Activated B cell treated with CpG ODN at 0.5 μM for 24 hours (primary cell): ENCODE data around the gene RABAC1. TPM values are rescaled to one million over a fixed set of nuclear protein-coding genes. Genes with fewer than 3 reads are reported as not detected.

Experiments used
- ATAC-seq: fragments of 200-7000 bp; cut with Tn5 transposase; one replicate; pipeline ENCODE4 v1.10.0; 2021; ENCODE audit warnings: low read depth, mild to moderate bottlenecking, moderate library complexity
- CTCF ChIA-PET: fragments of 350-600 bp; sonication (Branson Sonifier 250); formaldehyde crosslinking; loops from one replicate; lab custom pipeline; 2021; ENCODE audit warnings: antibody characterized with exemption; lab: Charles Lee
- POLR2A ChIA-PET: fragments of 350-600 bp; sonication (Branson Sonifier 250); formaldehyde crosslinking; loops from one replicate; lab custom pipeline; 2021; ENCODE audit warnings: antibody characterized with exemption; lab: Charles Lee
- DNase-seq: peaks from one replicate; pipeline ENCODE4 v3.0.0; 2022
- H3K27ac Mint-ChIP-seq: one replicate; pipeline ENCODE4 v1.8.0; 2020; ENCODE audit warnings: mixed read lengths
- H3K27me3 Mint-ChIP-seq: one replicate; pipeline ENCODE4 v1.8.0; 2021; ENCODE audit warnings: mixed read lengths
- H3K36me3 Mint-ChIP-seq: one replicate; pipeline ENCODE4 v1.8.0; 2021; ENCODE audit warnings: low read depth, mixed read lengths
- H3K4me1 Mint-ChIP-seq: one replicate; pipeline ENCODE4 v1.8.0; 2021; ENCODE audit warnings: mixed read lengths
- H3K4me3 Mint-ChIP-seq: one replicate; pipeline ENCODE4 v1.8.0; 2020; ENCODE audit warnings: mild to moderate bottlenecking, mixed read lengths
- H3K9me3 Mint-ChIP-seq: one replicate; pipeline ENCODE4 v1.8.0; 2020; ENCODE audit warnings: mixed read lengths
- CTCF ChIP-seq: fragments of 200-600 bp; IDR thresholded peaks from one replicate; pipeline ENCODE4 v1.8.0; 2022; ENCODE audit warnings: antibody characterized with exemption, mild to moderate bottlenecking
- intact Hi-C: fragments of 100-400 bp; cut with micrococcal nuclease; formaldehyde crosslinking; loops from one replicate; pipeline ENCODE4 v1.15.1; 2024
- total RNA-seq: library from RNA; stranded (reverse); gene quantifications from 2 replicates; pipeline ENCODE4 v1.2.3, GENCODE V29; 2022

Gene RABAC1
- total RNA-seq, 1 donor from 2014 or later: 102 TPM

- TF ChIP-seq CTCF: no peak
- intact Hi-C loops: no loop called here
- DNase-seq: no peak
- Mint-ChIP-seq H3K27me3 (peaks cover 14% of the 10 kb centered on the region), H3K27ac (no peak overlapping the region), H3K9me3 (no peaks in the 10 kb centered on the region), H3K4me3 (no peak overlapping the region), H3K36me3 (no peaks in the 10 kb centered on the region), H3K4me1 (peaks cover 38% of the 10 kb centered on the region)
- ATAC-seq: no peak
- ChIA-PET POLR2A (no interaction called here), CTCF (no interaction called here)
Observed at GRCh38 chr19:41925208-41926003, 33.7 kb downstream of the RABAC1 start.

GRCh38 chr19:41924151-41925145 lies 34.7 kb downstream of the RABAC1 start:
- Mint-ChIP-seq H3K36me3 (no peaks in the 10 kb centered on the region), H3K4me1 (peaks cover 28% of the 10 kb centered on the region), H3K27me3 (peaks cover 14% of the 10 kb centered on the region), H3K27ac (no peak overlapping the region), H3K9me3 (no peaks in the 10 kb centered on the region), H3K4me3 (no peak overlapping the region)
- DNase-seq (no peak), ATAC-seq (no peak)
- ChIA-PET CTCF (no interaction called here), POLR2A (interaction anchor here (0.5 kb wide), 1 partner anchor 43 kb away, joined by 4 read pairs; no protein-coding TSS in a partner anchor)
- intact Hi-C loops: no loop called here
- TF ChIP-seq CTCF: no peak

- ATAC-seq (no peak), DNase-seq (no peak)
Observed at GRCh38 chr19:41923045-41923788, 35.9 kb downstream of the RABAC1 start.

GRCh38 chr19:41922585-41922984 lies 36.5 kb downstream of the RABAC1 start:
- Mint-ChIP-seq H3K4me1 (peaks cover 20% of the 10 kb centered on the region), H3K27ac (no peak overlapping the region), H3K9me3 (no peaks in the 10 kb centered on the region), H3K27me3 (peaks cover 14% of the 10 kb centered on the region), H3K36me3 (no peaks in the 10 kb centered on the region), H3K4me3 (no peak overlapping the region)
- POLR2A ChIA-PET: interaction anchor here (0.7 to 2.3 kb wide), 2 partner anchors 11 to 1829 kb away, joined by 3 to 7 read pairs; no protein-coding TSS in a partner anchor
- DNase-seq: no peak
- intact Hi-C loops: no loop called here
- ATAC-seq: no peak
- TF ChIP-seq CTCF: no peak
- CTCF ChIA-PET: no interaction called here

More at GRCh38 chr19:41923045-41923788, 35.9 kb downstream of the RABAC1 start:
- H3K4me3 Mint-ChIP-seq: peak overlapping the region; percentile 40
- ChIA-PET CTCF (no interaction called here), POLR2A (no interaction called here)
- H3K9me3 Mint-ChIP-seq: no peaks in the 10 kb centered on the region
- no peaks in the 10 kb centered on the region for H3K36me3 Mint-ChIP-seq
- TF ChIP-seq CTCF: no peak
- H3K27me3 Mint-ChIP-seq: peaks cover 14% of the 10 kb centered on the region
- intact Hi-C loops: no loop called here
- H3K27ac Mint-ChIP-seq: no peak overlapping the region
- peaks cover 20% of the 10 kb centered on the region for H3K4me1 Mint-ChIP-seq
